Limb (tissue), 2 donors: ENCODE results near the gene TAC3.
"Not testable (repeated sequence)": the region's sequence is repeated elsewhere in the genome, so short reads cannot be mapped to it uniquely, and the experiment has no call there.

ENCODE experiments used
- DNase-seq, 2 donors: peaks; one replicate each; pipeline ENCODE4 v3.0.0-alpha.2; 2016; ENCODE audit errors: extremely low spot score in 2 of 2

Gene TAC3

DNA sequence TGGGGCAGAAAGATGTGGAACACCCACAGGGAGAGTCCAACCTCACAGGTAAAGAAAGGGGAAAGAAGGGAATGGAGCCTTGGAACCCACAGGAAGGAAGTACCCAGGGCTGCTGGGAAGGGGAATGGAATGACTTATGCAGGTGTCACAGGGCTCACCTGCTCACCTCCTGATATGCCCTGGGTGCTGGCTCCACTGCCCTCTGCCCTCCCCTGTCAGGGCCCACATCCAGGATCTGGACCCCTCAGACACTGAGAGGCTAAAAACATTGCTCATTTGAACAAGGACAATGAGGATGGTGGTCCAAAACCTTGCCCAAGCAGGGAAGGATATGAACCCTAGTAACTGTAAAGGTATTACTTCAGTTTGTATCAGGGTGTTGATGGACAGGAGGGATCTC lies 29.3 kb downstream of the TAC3 start:
- DNase-seq = no peak

DNA sequence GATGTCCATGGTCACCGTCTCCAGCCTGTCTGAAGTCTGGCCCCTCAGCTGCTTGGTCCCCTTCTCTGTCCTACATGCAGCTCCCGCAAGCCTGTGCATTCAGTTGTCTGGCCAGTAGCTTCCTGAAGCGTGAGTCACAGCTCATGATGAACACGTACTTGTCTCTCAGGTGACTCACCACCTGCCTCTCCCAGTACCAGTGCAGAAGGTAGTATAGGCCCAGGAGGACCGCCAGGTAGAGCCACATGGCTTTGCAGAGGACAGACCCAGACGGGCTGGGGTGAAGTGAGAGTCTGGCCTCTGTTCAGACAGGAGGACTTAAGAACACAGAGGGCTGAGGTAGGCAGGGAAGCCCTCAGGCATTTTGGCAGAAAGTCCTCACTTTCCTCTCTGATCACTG lies 30.6 kb downstream of the TAC3 start:
- not testable (repeated sequence) for DNase-seq

DNA sequence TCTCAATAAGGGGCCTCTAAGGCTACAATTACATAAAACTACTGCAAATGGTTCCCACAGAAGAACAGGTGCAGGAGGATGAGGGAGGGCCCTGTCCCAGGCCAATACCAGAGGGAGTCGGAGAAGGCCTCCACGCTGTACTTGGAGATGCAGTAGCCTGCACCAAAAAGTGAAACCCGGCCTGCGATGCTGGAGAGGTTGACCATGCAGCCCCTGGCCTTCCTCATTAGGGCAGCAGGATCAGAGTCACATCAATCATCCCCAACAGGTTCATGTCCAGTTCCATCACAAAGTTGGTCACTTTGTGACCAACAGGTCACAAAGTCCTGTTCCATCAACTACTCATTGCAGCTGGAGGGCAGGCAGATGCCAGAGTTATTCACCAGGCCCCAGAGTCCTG lies 32.9 kb downstream of the TAC3 start:
- no peak for DNase-seq

DNA sequence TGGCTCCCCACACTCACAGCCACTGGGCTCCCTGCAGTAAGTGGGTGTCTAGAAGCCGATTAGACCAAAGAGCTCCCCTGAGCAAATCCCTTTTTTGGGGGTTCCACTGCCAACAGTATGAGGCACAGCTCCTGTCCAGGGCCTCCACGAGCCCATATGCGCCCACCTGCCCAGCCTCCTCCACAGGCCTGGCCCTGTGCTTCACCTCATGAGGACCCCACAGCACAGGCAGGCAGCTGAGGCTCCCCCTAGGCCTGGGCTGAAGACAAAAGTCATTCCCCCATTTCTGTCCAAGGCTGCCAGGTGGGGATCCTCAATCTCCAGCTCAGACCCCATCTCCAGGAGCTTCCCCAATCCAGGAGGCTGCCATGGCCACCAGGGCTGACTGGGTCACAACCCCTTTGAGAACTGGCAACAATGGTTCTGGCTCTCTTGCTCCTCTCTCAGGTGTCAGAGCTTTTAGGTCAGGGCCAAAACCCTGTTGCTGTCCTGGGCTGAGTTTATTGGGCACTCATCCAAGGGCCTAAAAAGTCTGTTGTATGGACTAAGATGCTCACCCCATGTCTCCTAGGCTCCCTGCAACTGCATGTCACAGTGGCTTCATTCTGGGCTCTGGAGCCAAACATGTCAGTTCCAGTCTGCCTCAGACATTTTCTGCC lies 33.6 kb downstream of the TAC3 start:
- DNase-seq = not testable (repeated sequence)

DNA sequence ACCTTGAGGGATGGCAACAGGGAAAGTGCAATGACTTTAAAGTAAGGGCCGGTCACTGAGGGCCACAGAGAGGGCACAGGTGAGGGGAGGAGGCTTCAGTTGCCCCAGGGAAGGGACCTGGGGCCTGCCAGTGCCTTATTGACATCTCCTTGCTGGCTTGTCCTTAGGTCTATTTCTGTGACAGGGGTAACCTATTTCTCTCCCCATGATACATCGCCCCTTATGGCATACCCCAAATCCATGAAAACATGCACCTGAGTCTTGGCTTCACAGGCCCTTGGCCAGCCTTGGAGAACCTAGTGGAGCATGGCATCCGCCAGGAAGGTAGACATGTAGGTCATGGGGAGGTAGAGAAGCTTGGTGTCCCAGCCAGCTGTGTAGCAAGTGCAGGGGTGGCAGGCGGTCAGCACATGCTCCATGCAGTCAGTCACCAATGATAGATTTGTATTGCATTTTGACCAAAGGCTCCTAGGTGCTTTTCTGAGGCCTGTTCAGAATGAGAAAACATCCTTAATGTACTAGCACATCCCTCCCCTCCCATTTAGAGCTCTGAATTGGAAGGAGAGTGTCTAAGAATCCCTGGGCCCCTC lies 35.3 kb downstream of the TAC3 start:
- DNase-seq = no peak

DNA sequence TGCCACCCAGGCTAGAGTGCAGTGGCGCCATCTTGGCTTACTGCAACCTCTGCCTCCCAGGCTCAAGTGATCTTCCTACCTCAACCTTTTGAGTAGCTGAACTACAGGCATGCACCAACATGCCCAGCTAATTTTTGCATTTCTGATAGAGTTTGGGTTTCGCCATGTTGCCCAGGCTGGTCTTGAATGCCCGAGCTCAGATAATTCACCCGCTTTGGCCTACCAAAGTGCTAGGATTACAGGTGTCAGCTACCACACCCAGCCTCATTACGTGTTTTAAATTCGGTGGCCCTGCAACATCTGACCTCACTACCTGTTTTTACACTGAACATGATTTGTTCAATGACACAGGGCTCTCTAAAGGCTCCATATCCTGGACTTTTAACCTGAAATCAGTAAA lies 36.1 kb downstream of the TAC3 start:
- no peak for DNase-seq

DNA sequence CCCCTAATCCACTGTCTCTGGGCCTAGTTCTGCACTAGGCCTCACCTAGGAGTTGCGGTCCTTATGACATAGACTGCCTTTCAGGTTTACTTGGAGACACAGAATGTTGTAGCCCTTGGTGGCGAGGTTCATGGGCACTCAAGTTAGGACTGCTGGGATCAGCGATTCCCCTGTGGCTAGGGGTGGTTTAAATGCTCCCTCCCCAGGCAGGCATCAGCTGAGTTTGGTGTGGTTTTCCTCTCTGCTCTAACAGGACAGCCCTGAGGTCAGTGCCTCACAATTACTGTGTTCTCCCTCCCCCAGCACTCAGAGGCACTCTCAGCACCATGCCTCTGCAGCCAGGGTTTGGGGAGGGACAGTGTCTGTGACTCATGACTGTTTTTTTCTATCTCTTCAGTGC lies 36.7 kb downstream of the TAC3 start:
- DNase-seq = no peak

DNA sequence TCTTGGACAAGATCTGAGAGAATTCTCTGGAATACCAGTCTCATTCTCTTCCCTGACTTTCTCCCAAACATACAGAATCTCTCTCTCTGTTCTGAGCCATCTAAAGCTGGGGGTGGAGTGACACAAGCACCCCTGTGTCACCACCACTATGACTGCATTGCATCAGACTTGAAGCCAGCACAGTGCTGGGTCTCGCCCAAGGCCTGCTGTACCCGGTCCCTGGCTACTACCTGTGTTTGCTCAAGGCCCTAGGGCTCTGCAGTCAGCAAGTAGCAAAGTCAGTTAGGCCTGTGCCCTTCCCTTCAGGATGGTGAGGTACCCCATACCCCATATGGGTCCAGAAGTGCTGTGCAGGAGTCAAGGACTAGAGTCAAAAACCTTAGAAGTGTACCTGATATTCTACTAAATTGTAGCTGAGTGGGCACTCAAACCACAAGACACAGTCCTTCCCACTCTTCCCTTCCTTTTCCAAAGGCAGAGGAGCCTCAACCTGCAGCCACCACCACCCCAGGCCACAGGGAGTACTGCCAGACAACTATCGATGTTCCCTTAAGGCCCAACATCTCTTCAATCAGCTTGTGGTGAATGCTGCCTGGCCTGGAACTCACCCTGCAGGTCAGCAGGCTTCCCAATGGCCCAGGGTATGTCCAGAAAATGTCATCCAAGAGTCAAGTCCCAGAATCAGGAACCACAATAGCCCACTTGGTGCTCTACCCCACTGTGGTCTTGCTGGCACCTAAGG lies 37.8 kb downstream of the TAC3 start:
- no peak for DNase-seq

DNA sequence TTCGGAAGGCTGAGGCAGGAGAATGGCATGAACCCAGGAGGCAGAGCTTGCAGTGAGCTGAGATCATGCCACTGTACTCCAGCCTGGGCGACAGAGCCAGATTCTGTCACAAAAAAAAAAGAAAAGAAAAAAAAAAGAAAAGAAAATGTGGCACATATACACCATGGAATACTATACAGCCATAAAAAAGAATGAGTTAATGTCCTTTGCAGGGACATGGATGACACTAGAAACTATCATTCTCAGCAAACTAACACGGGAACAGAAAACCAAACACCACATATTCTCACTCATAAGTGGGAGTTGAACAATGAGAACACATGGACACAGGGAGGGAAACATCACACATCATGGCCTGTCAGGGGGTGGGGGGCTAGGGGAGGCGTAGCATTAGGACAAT lies 39.0 kb downstream of the TAC3 start:
- DNase-seq = not testable (repeated sequence)

DNA sequence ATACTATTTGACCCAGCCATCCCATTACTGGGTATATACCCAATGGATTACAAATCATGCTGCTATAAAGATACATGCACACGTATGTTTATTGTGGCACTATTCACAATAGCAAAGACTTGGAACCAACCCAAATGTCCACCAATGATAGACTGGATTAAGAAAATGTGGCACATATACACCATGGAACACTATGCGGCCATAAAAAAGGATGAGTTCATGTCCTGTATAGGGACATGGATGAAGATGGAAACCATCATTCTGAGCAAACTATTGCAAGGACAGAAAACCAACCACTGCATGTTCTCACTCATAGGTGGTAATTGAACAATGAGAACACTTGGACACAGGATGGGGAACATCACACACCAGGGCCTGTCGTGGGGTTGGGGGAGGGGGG lies 42.1 kb downstream of the TAC3 start:
- DNase-seq = not testable (repeated sequence)

DNA sequence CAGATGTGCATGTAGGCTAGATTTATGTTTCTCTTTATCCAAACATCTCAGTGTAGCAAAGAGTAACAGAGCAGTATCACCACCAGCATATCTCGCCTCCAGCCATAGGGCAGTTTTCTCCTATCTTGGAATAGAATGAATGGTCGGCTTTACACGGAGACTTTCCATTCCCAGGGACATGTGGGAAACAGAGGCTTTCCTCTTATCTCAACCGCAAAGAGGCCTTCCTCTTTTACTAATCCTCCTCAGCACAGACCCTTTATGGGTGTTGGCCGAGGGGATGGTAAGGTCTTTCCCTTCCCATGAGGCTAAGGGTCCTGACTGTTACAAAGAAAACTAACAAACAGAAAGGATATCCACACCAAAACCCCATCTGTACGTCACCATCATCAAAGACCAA lies 47.4 kb downstream of the TAC3 start:
- DNase-seq = not testable (repeated sequence)

DNA sequence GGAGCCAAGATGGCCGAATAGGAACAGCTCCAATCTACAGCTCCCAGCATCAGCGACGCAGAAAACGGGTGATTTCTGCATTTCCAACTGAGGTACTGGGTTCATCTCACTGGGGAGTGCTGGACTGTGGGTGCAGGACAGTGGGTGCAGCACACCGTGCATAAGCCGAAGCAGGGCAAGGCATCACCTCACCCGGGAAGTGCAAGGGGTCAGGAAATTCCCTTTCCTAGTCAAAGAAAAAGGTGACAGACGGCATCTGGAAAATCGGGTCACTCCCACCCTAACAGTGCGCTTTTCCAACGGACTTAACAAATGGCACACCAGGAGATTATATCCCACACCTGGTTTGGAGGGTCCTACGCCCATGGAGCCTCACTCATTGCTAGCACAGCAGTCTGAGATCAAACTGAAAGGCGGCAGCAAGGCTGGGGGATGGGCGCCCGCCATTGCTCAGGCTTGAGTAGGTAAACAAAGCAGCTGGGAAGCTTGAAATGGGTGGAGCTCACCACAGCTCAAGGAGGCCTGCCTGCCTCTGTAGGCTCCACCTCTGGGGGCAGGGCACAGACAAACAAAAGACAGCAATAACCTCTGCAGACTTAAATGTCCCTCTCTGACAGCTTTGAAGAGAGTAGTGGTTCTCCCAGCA lies 50.2 kb downstream of the TAC3 start:
- not testable (repeated sequence) for DNase-seq

DNA sequence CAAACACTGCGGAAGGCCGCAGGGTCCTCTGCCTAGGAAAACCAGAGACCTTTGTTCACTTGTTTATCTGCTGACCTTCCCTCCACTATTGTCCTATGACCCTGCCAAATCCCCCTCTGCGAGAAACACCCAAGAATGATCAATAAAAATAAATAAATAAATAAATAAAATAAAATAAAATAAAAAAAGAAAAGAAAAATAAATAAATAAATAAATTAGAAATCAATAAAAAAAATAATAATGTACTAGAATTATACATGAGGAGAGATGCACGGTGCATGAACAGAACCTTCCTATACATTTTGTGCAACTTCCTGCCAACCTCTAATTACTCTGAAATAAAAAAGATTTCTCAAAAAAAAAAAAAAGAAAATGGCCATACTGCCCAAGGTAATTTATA lies 51.2 kb downstream of the TAC3 start:
- not testable (repeated sequence) for DNase-seq

DNA sequence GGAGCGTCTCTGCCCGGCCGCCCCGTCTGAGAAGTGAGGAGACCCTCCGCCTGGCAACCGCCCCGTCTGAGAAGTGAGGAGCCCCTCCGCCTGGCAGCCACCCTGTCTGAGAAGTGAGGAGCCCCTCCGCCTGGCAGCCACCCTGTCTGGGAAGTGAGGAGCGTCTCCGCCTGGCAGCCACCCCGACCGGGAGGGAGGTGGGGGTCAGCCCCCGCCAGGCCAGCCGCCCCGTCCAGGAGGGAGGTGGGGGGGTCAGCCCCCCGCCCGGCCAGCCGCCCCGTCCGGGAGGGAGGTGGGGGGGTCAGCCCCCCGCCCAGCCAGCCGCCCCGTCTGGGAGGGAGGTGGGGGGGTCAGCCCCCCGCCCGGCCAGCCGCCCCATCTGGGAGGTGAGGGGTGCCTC lies 52.8 kb downstream of the TAC3 start:
- not testable (repeated sequence) for DNase-seq

DNA sequence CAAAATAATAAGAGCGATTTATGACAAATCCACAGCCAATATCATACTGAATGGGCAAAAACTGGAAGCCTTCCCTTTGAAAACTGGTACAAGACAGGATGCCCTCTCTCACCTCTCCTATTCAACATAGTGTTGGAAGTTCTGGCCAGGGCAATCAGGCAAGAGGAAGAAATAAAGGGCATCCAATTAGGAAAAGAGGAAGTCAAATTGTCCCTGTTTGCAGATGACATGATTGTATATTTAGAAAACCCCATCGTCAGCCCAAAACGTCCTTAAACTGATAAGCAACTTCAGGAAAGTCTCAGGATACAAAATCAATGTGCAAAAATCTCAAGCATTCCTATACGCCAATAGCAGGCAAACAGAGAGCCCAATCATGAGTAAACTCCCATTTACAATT lies 54.1 kb downstream of the TAC3 start:
- DNase-seq = not testable (repeated sequence)
